ENCODE data around the gene DSN1. TPM values are rescaled to one million over a fixed set of nuclear protein-coding genes. Genes with fewer than 3 reads are reported as not detected.

The DSN1 gene
- total and polyA plus RNA-seq, 2 of the 8 experiments (the other 6 are each of a cell fraction or from before 2014, with no cell fraction given), result 12.0 to 26.2 TPM

GRCh38 chr20:36800410-36800809 is 26.8 kb upstream of the DSN1 start (continued):
- TF ChIP-seq CHD7 (IDR thresholded peaks at IDR 0.05; ENCODE audit: insufficient replicate concordance, low read length) (no peak), E2F6 (IDR thresholded peaks at IDR 0.05) (no peak), RBBP5 (IDR thresholded peaks at IDR 0.05; ENCODE audit: borderline replicate concordance, low read depth, low read length) (no peak), POLR2A (IDR thresholded peaks at IDR 0.05; ENCODE audit: control extremely low read depth in 1 of 2, low read depth in 2 of 2, low read length in 2 of 2) (no peak), HDAC2 (IDR thresholded peaks at IDR 0.05; ENCODE audit: borderline replicate concordance in 1 of 2, low read depth in 2 of 2, low read length in 2 of 2) (no peak), TEAD4 (IDR thresholded peaks at IDR 0.05; ENCODE audit: low read depth, low read length) (no peak), TBP (IDR thresholded peaks at IDR 0.05; ENCODE audit: low read depth, low read length) (no peak), YY1 (IDR thresholded peaks at IDR 0.05; ENCODE audit: low read depth, low read length) (no peak), SP1 (IDR thresholded peaks at IDR 0.05; ENCODE audit: low read depth, low read length) (no peak), FOSL1 (IDR thresholded peaks at IDR 0.05; ENCODE audit: insufficient read depth, low read depth, low read length) (no peak), TAF1 (IDR thresholded peaks at IDR 0.05; ENCODE audit: low read depth, low read length) (no peak), POLR2AphosphoS5 (IDR thresholded peaks at IDR 0.05; ENCODE audit: low read depth, low read length) (no peak), JUND (IDR thresholded peaks at IDR 0.05; ENCODE audit: low read length) (no peak)

All from H1 (cell line).